HEK293T (cell line): ENCODE data around the gene AFF1.
A peak's percentile ranks its signal among the peaks of the same experiment; 100 is the strongest.

Source experiments
- CTCF ChIA-PET: fragments of 350-600 bp; formaldehyde crosslinking; extraction: SDS; loops from one replicate; lab custom pipeline; 2021; ENCODE audit warnings: antibody characterized with exemption, inconsistent platforms; lab: Yijun Ruan, JAX
- POLR2A ChIA-PET: fragments of 350-600 bp; formaldehyde crosslinking; extraction: SDS; loops from one replicate; lab custom pipeline; 2020; ENCODE audit warnings: antibody characterized with exemption, inconsistent platforms; lab: Yijun Ruan, JAX
- DNase-seq: peaks from one replicate; pipeline ENCODE4 v3.0.0; 2012; ENCODE audit warnings: mixed read lengths; ENCODE audit errors: extremely low spot score
- ARNT ChIP-seq: fragments of 450-650 bp; IDR thresholded peaks from 2 replicates; pipeline ENCODE4 v1.6.1; 2017; ENCODE audit warnings: mild to moderate bottlenecking
- BHLHE40 ChIP-seq: fragments of 450-650 bp; IDR thresholded peaks from 2 replicates; pipeline ENCODE4 v1.6.1; 2016; ENCODE audit warnings: mild to moderate bottlenecking, moderate library complexity, borderline replicate concordance
- CTBP1 ChIP-seq: fragments of 450-650 bp; IDR thresholded peaks from 2 replicates; pipeline ENCODE4 v1.6.1; 2016; ENCODE audit warnings: borderline replicate concordance
- ELF4 ChIP-seq: fragments of 450-650 bp; IDR thresholded peaks from 2 replicates; pipeline ENCODE4 v1.6.1; 2017; ENCODE audit warnings: antibody characterized with exemption
- FOXA1 ChIP-seq: fragments of 450-650 bp; IDR thresholded peaks from 2 replicates; pipeline ENCODE4 v1.6.1; 2016; ENCODE audit warnings: mild to moderate bottlenecking
- FOXK2 ChIP-seq: fragments of 450-650 bp; IDR thresholded peaks from 2 replicates; pipeline ENCODE4 v1.6.1; 2016; ENCODE audit warnings: mild to moderate bottlenecking
- FOXM1 ChIP-seq: fragments of 450-650 bp; IDR thresholded peaks from 2 replicates; pipeline ENCODE4 v1.6.1; 2017; ENCODE audit warnings: mild to moderate bottlenecking, borderline replicate concordance
- HDGF ChIP-seq: fragments of 450-650 bp; IDR thresholded peaks from 2 replicates; pipeline ENCODE4 v1.6.1; 2017; ENCODE audit warnings: antibody characterized with exemption, borderline replicate concordance
- L3MBTL2 ChIP-seq: fragments of 450-650 bp; conservative IDR thresholded peaks from 2 replicates; pipeline ENCODE4 v1.6.1; 2016; ENCODE audit warnings: mild to moderate bottlenecking
- LEF1 ChIP-seq: fragments of 450-650 bp; IDR thresholded peaks from 2 replicates; pipeline ENCODE4 v1.6.1; 2017; ENCODE audit warnings: mild to moderate bottlenecking, borderline replicate concordance
- NFRKB ChIP-seq: fragments of 450-650 bp; IDR thresholded peaks from 2 replicates; pipeline ENCODE4 v1.6.1; 2016; ENCODE audit warnings: mild to moderate bottlenecking, moderate library complexity
- PKNOX1 ChIP-seq: fragments of 450-650 bp; IDR thresholded peaks from 2 replicates; pipeline ENCODE4 v1.6.1; 2016
- SP1 ChIP-seq: fragments of 450-650 bp; IDR thresholded peaks from 2 replicates; pipeline ENCODE4 v1.6.1; 2017
- SUZ12 ChIP-seq: fragments of 450-650 bp; IDR thresholded peaks from 2 replicates; pipeline ENCODE4 v1.6.1; 2016; ENCODE audit warnings: mild to moderate bottlenecking
- TARDBP ChIP-seq: fragments of 450-650 bp; IDR thresholded peaks from 2 replicates; pipeline ENCODE4 v1.6.1; 2016
- ZNF384 ChIP-seq: fragments of 450-650 bp; IDR thresholded peaks from 2 replicates; pipeline ENCODE4 v1.6.1; 2016

The AFF1 gene

GRCh38 chr4:87050596-87050995, 115.8 kb downstream of the AFF1 start:
- DNase-seq = no peak
- ChIA-PET POLR2A (no interaction called here), CTCF (no interaction called here)
- no peak for TF ChIP-seq LEF1
- no peak for TF ChIP-seq SUZ12
- no peak for TF ChIP-seq CTBP1
- no peak for TF ChIP-seq HDGF

- POLR2A ChIA-PET = no interaction called here
- CTCF ChIA-PET = no interaction called here
- DNase-seq = no peak
- TF ChIP-seq TARDBP = no peak
- TF ChIP-seq FOXM1 = no peak
- TF ChIP-seq ZNF384 = no peak
- TF ChIP-seq FOXK2 = no peak
- TF ChIP-seq CTBP1 = no peak
- TF ChIP-seq NFRKB = no peak
- no peak for TF ChIP-seq BHLHE40
- TF ChIP-seq FOXA1 = no peak
- TF ChIP-seq LEF1 = no peak
- TF ChIP-seq ELF4 = no peak
- no peak for TF ChIP-seq SUZ12
- TF ChIP-seq SP1 = no peak
- no peak for TF ChIP-seq HDGF
- TF ChIP-seq L3MBTL2 = no peak
- TF ChIP-seq PKNOX1 = no peak
- TF ChIP-seq ARNT = no peak
These were observed 116.4 kb downstream of the AFF1 start for GRCh38 chr4:87051121-87051713.

- TF ChIP-seq SP1 (no peak), PKNOX1 (peak; percentile 76)
- ChIA-PET CTCF (interaction anchor here (0.8 to 1.3 kb wide), 2 partner anchors 9 to 130 kb away, joined by 3 read pairs; no protein-coding TSS in a partner anchor), POLR2A (no interaction called here)
- DNase-seq = no peak
These were observed 117.8 kb downstream of the AFF1 start for GRCh38 chr4:87052615-87053014.

GRCh38 chr4:87053176-87053658, 118.4 kb downstream of the AFF1 start:
- ChIA-PET POLR2A (interaction anchor here (1.0 kb wide), 1 partner anchor 18 kb away, joined by 3 read pairs; no protein-coding TSS in a partner anchor), CTCF (interaction anchor here (0.8 to 1.6 kb wide), 4 partner anchors 10 to 131 kb away, joined by 3 to 8 read pairs (median 4); no protein-coding TSS in a partner anchor)
- no peak for TF ChIP-seq TARDBP
- TF ChIP-seq BHLHE40 = no peak
- no peak for TF ChIP-seq FOXA1
- DNase-seq = no peak

- CTCF ChIA-PET = interaction anchor here (0.5 to 1.6 kb wide), 6 partner anchors 8 to 133 kb away, joined by 3 to 8 read pairs (median 4); no protein-coding TSS in a partner anchor
- POLR2A ChIA-PET = interaction anchor here (1.0 to 1.8 kb wide), 2 partner anchors 17 to 48 kb away, joined by 3 to 7 read pairs; no protein-coding TSS in a partner anchor
- no peak for TF ChIP-seq HDGF
- no peak for TF ChIP-seq TARDBP
- TF ChIP-seq NFRKB = no peak
- TF ChIP-seq FOXM1 = no peak
- TF ChIP-seq ARNT = no peak
- no peak for TF ChIP-seq CTBP1
- no peak for DNase-seq
These were observed 119.3 kb downstream of the AFF1 start for GRCh38 chr4:87053802-87054767.

- no peak for DNase-seq
- no peak for TF ChIP-seq FOXM1
- TF ChIP-seq PKNOX1 = no peak
- no peak for TF ChIP-seq FOXA1
- no peak for TF ChIP-seq CTBP1
- TF ChIP-seq ARNT = no peak
- TF ChIP-seq L3MBTL2 = no peak
- POLR2A ChIA-PET = interaction anchor here (1.8 kb wide), 1 partner anchor 49 kb away, joined by 7 read pairs; no protein-coding TSS in a partner anchor
- CTCF ChIA-PET = interaction anchor here (0.6 to 1.6 kb wide), 4 partner anchors 9 to 134 kb away, joined by 3 to 8 read pairs (median 6); no protein-coding TSS in a partner anchor
These were observed 120.1 kb downstream of the AFF1 start for GRCh38 chr4:87054900-87055299.
